Peyer's patch (tissue), 4 donors: ENCODE data around the gene QPCT.

Experiments used
- CTCF ChIP-seq, 6 experiments: fragments of 450-650 bp in 4 of 6; fragments of 200-600 bp in 2 of 6; sonication (generic) in 1 of 6; IDR thresholded peaks; one replicate each; pipeline ENCODE4 v1.5.1; 2017 to 2019; ENCODE audit warnings: antibody characterized with exemption in 6 of 6, mild to moderate bottlenecking in 3 of 6, moderate library complexity in 1 of 6
- POLR2A ChIP-seq, 2 donors: fragments of 450-650 bp; IDR thresholded peaks; one replicate each; pipeline ENCODE4 v1.5.1; 2017; ENCODE audit warnings: antibody characterized with exemption in 2 of 2, mild to moderate bottlenecking in 2 of 2, moderate library complexity in 2 of 2

DNA sequence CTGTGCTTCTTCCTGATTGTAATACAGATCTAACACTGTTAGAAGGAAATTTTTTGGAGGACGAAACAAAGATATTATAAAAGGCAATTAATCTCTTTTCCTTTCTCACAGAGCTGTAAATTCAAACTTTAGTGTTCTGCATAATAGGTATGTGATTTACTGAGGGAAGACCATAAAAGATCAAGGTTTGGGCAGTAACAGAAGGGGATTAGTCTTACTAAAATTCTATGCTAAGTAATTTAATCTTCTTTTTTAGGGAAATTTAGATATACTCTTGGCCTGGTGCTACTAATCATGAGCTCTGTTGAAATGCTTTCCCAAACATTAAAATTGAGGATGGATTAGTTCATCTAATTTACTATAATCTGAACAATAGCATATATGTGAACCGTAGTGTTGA lies 8.8 kb upstream of the QPCT start:
- TF ChIP-seq CTCF (IDR thresholded peaks at IDR 0.05) (no peak), POLR2A (IDR thresholded peaks at IDR 0.05) (no peak)
